Neural progenitor cell (in vitro differentiated cells): Measurements from ENCODE around the gene SLTM. TPM values are rescaled to one million over a fixed set of nuclear protein-coding genes. Genes with fewer than 3 reads are reported as not detected.

Experiments
- DNase-seq: peaks from one replicate; pipeline ENCODE4 v3.0.0-alpha.2; 2016; ENCODE audit warnings: low spot score
- H2AFZ ChIP-seq: fragments of 200-600 bp; sonication (generic); replicated peaks from 2 replicates; pipeline ENCODE4 v1.6.1; 2016; ENCODE audit warnings: antibody characterized with exemption
- H3F3A ChIP-seq: fragments of 200-600 bp; sonication (generic); 2 replicates; pipeline ENCODE4 v1.6.1; 2016; ENCODE audit warnings: antibody characterized with exemption, low read depth
- H3K27ac ChIP-seq: fragments of 200-600 bp; sonication (generic); 2 replicates; pipeline ENCODE4 v1.5.1; 2016; ENCODE audit warnings: mild to moderate bottlenecking
- H3K27me3 ChIP-seq: fragments of 200-600 bp; sonication (generic); 2 replicates; pipeline ENCODE4 v1.6.1; 2016; ENCODE audit warnings: mild to moderate bottlenecking, moderate library complexity
- H3K36me3 ChIP-seq: fragments of 200-600 bp; sonication (generic); 2 replicates; pipeline ENCODE4 v1.5.1; 2016
- H3K4me1 ChIP-seq: fragments of 200-600 bp; sonication (generic); 2 replicates; pipeline ENCODE4 v1.6.1; 2016; ENCODE audit warnings: mixed run types
- H3K4me2 ChIP-seq: fragments of 200-600 bp; sonication (generic); 2 replicates; pipeline ENCODE4 v1.6.1; 2016
- H3K4me3 ChIP-seq: fragments of 200-600 bp; sonication (generic); 2 replicates; pipeline ENCODE4 v1.5.1; 2016
- H3K79me2 ChIP-seq: fragments of 200-600 bp; sonication (generic); 2 replicates; pipeline ENCODE4 v1.6.1; 2016; ENCODE audit warnings: low read depth
- H3K9ac ChIP-seq: fragments of 200-600 bp; sonication (generic); 2 replicates; pipeline ENCODE4 v1.6.1; 2016
- H3K9me3 ChIP-seq: fragments of 200-600 bp; sonication (generic); 2 replicates; pipeline ENCODE4 v1.5.1; 2016; ENCODE audit warnings: low read depth
- H4K20me1 ChIP-seq: fragments of 200-600 bp; sonication (generic); 2 replicates; pipeline ENCODE4 v1.6.1; 2016; ENCODE audit warnings: low read depth
- H3K27ac Mint-ChIP-seq: 3 replicates; pipeline ENCODE4 v1.8.0; 2021; ENCODE audit warnings: mixed read lengths
- H3K27me3 Mint-ChIP-seq: 2 replicates; pipeline ENCODE4 v1.8.0; 2022; ENCODE audit warnings: low read depth, mild to moderate bottlenecking, inconsistent platforms, moderate library complexity, mixed read lengths; ENCODE audit not compliant: insufficient read depth
- H3K36me3 Mint-ChIP-seq: 3 replicates; pipeline ENCODE4 v1.8.0; 2021; ENCODE audit warnings: mixed read lengths
- H3K4me1 Mint-ChIP-seq: 3 replicates; pipeline ENCODE4 v1.8.0; 2021; ENCODE audit warnings: mixed read lengths
- H3K4me3 Mint-ChIP-seq: 3 replicates; pipeline ENCODE4 v1.8.0; 2021; ENCODE audit warnings: mild to moderate bottlenecking, moderate library complexity, mixed read lengths
- H3K9me3 Mint-ChIP-seq: 3 replicates; pipeline ENCODE4 v1.8.0; 2020; ENCODE audit warnings: mixed read lengths
- CTCF ChIP-seq: fragments of 200-600 bp; sonication (generic); IDR thresholded peaks from 2 replicates; pipeline ENCODE4 v1.5.1; 2017; ENCODE audit warnings: antibody characterized with exemption, mild to moderate bottlenecking
- EZH2 ChIP-seq: fragments of 200-600 bp; sonication (generic); IDR thresholded peaks from 2 replicates; pipeline ENCODE4 v1.6.1; 2017; ENCODE audit warnings: antibody characterized with exemption, mild to moderate bottlenecking, moderate library complexity
- EZH2phosphoT487 ChIP-seq: fragments of 200-600 bp; sonication (generic); IDR thresholded peaks from 2 replicates; pipeline ENCODE4 v1.6.1; 2017; ENCODE audit warnings: antibody characterized with exemption
- total RNA-seq: library from RNA; depleted of rRNA; stranded (reverse); fragments of >200 nt; gene quantifications from 2 replicates; pipeline ENCODE4 v1.2.3, GENCODE V29; 2015; ENCODE audit warnings: low replicate concordance

SLTM gene
- total RNA-seq, 1 donor from 2014 or later = 152 TPM

DNA sequence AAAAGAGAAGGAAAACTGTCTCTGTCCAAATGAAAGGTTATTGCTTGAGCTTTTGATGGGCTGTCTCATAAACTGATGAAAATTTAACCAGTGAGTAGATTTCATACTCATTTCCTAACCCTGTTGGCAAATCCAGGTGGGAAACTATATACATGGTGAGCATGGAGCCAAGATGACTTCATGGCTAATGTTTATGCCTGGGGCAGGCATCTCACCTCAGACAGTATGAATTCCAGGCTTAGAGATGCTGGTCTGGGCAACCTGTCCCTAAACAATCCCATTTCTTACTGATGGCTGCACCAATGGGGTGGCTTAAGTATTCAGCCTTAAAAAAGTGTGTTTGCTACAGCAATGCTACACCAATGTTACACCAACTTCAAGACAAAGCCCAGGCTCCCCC lies 58.1 kb downstream of the SLTM start:
- Histone ChIP-seq H3F3A (peaks cover 3% of the 10 kb centered on the region), H3K27me3 (no peaks in the 10 kb centered on the region), H3K36me3 (peaks cover 13% of the 10 kb centered on the region), H3K9me3 (no peaks in the 10 kb centered on the region), H2AFZ (no peak overlapping the region), H3K4me1 (no peaks in the 10 kb centered on the region), H3K9ac (no peak overlapping the region), H3K4me3 (no peak overlapping the region), H3K27ac (no peak overlapping the region), H3K79me2 (no peaks in the 10 kb centered on the region), H4K20me1 (no peaks in the 10 kb centered on the region), H3K4me2 (no peak overlapping the region)
- Mint-ChIP-seq H3K9me3 (no peaks in the 10 kb centered on the region), H3K27me3 (no peaks in the 10 kb centered on the region), H3K4me3 (no peak overlapping the region), H3K4me1 (no peaks in the 10 kb centered on the region), H3K36me3 (peaks cover 32% of the 10 kb centered on the region), H3K27ac (no peak overlapping the region)
- no peak for DNase-seq
- TF ChIP-seq EZH2phosphoT487 (no peak), CTCF (no peak), EZH2 (no peak)

DNA sequence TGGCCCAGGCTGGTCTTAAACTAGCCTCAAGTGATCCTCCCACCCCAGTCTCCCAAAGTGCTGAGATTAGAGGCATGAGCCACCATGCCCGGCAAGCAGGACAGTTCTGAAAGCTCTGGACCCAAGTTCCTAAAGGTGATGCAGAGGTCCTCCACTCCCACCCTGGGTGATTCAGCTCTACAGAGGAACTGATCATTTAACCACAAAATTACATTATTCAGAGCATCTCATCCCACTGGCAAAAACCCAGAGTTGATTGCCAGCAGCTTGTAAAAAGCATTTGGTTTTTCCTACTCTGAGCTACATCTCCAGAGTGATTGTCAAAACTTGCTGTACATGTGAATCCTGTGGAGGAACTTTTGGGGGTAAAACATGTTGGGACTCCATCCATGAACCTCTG lies 60.2 kb downstream of the SLTM start:
- peaks cover 3% of the 10 kb centered on the region for H3F3A ChIP-seq
- H3K27ac Mint-ChIP-seq = no peak overlapping the region
- H3K27ac ChIP-seq = no peak overlapping the region
- no peaks in the 10 kb centered on the region for H3K9me3 ChIP-seq
- H3K79me2 ChIP-seq = no peaks in the 10 kb centered on the region
- DNase-seq = no peak
- H3K4me3 ChIP-seq = no peak overlapping the region
- TF ChIP-seq EZH2phosphoT487 = no peak
- no peak for TF ChIP-seq CTCF
- TF ChIP-seq EZH2 = no peak
- no peaks in the 10 kb centered on the region for H3K4me1 Mint-ChIP-seq
- H3K4me3 Mint-ChIP-seq = no peak overlapping the region
- H3K4me2 ChIP-seq = no peak overlapping the region
- no peaks in the 10 kb centered on the region for H3K36me3 ChIP-seq
- no peaks in the 10 kb centered on the region for H3K9me3 Mint-ChIP-seq
- no peak overlapping the region for H2AFZ ChIP-seq
- H3K36me3 Mint-ChIP-seq = peaks cover 20% of the 10 kb centered on the region
- H4K20me1 ChIP-seq = no peaks in the 10 kb centered on the region
- no peaks in the 10 kb centered on the region for H3K27me3 Mint-ChIP-seq
- H3K9ac ChIP-seq = no peak overlapping the region
- no peaks in the 10 kb centered on the region for H3K27me3 ChIP-seq
- no peaks in the 10 kb centered on the region for H3K4me1 ChIP-seq

GRCh38 chr15:58870451-58870850 lies 63.0 kb downstream of the SLTM start:
- H3K27me3 Mint-ChIP-seq = peaks cover 3% of the 10 kb centered on the region
- Histone ChIP-seq H3K27ac (no peak overlapping the region), H3K27me3 (no peaks in the 10 kb centered on the region), H3K79me2 (no peaks in the 10 kb centered on the region), H3K9me3 (no peaks in the 10 kb centered on the region), H3K9ac (no peak overlapping the region), H3K4me2 (no peak overlapping the region), H3K4me1 (no peaks in the 10 kb centered on the region), H3K4me3 (no peak overlapping the region), H3K36me3 (no peaks in the 10 kb centered on the region), H3F3A (no peaks in the 10 kb centered on the region), H4K20me1 (no peaks in the 10 kb centered on the region), H2AFZ (no peak overlapping the region)
- H3K9me3 Mint-ChIP-seq = no peaks in the 10 kb centered on the region
- no peak overlapping the region for H3K4me3 Mint-ChIP-seq
- no peak for DNase-seq
- no peak for TF ChIP-seq CTCF
- no peak for TF ChIP-seq EZH2
- H3K27ac Mint-ChIP-seq = no peak overlapping the region
- no peaks in the 10 kb centered on the region for H3K4me1 Mint-ChIP-seq
- peaks cover 7% of the 10 kb centered on the region for H3K36me3 Mint-ChIP-seq

- Histone ChIP-seq H3K4me2 (no peak overlapping the region), H3F3A (no peaks in the 10 kb centered on the region), H2AFZ (no peak overlapping the region), H4K20me1 (no peaks in the 10 kb centered on the region), H3K27me3 (no peaks in the 10 kb centered on the region), H3K4me1 (no peaks in the 10 kb centered on the region), H3K4me3 (no peak overlapping the region), H3K36me3 (no peaks in the 10 kb centered on the region), H3K79me2 (no peaks in the 10 kb centered on the region), H3K27ac (no peak overlapping the region), H3K9ac (no peak overlapping the region), H3K9me3 (no peaks in the 10 kb centered on the region)
- Mint-ChIP-seq H3K4me3 (no peak overlapping the region), H3K4me1 (peaks cover 6% of the 10 kb centered on the region), H3K36me3 (peaks cover 9% of the 10 kb centered on the region), H3K27ac (no peak overlapping the region), H3K9me3 (no peaks in the 10 kb centered on the region), H3K27me3 (peaks cover 3% of the 10 kb centered on the region)
- no peak for DNase-seq
- TF ChIP-seq EZH2 (no peak), CTCF (no peak), EZH2phosphoT487 (no peak)
Observed at GRCh38 chr15:58867926-58868325, 65.6 kb downstream of the SLTM start.
